Breast epithelium (tissue), 3 donors: ENCODE data around the gene RAMP1.

Experiments
- POLR2A ChIP-seq: fragments of 450-650 bp; IDR thresholded peaks from one replicate; pipeline ENCODE4 v1.6.1; 2016; ENCODE audit warnings: antibody characterized with exemption, mild to moderate bottlenecking, moderate library complexity
- TF ChIP-seq, protein P1 (sequence below), 3 donors: fragments of 450-650 bp; IDR thresholded peaks; one replicate each; pipeline ENCODE4 v1.5.1; 2016 to 2017; ENCODE audit warnings: antibody characterized with exemption in 3 of 3, mild to moderate bottlenecking in 3 of 3, moderate library complexity in 3 of 3

DNA sequence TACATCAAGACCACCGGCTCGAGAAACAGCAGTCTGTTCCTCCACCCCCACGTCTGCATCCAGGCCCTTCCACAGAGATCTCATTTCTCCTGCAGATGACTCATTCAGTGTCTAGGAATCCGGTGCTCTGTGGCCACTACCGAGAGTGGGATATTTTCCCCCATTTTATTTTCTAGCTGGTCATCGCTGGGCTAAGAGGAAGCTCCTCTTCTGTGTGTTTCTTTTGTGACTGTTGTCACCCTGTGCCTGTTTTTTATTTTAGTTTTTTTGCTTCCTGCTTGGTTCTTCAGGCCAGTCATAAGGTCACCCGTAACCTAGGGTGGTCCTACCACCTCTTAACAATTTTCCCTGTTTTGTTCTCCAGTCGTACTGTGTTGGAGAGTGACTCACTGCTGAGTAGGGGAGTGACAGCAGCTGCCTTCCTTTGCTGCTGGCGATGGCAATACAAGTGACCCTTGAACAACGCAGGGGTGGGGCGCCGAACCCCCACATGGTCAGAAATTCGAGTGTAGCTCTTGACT lies 6.7 kb downstream of the RAMP1 start:
- TF ChIP-seq POLR2A = no peak
- TF ChIP-seq, protein P1, sequence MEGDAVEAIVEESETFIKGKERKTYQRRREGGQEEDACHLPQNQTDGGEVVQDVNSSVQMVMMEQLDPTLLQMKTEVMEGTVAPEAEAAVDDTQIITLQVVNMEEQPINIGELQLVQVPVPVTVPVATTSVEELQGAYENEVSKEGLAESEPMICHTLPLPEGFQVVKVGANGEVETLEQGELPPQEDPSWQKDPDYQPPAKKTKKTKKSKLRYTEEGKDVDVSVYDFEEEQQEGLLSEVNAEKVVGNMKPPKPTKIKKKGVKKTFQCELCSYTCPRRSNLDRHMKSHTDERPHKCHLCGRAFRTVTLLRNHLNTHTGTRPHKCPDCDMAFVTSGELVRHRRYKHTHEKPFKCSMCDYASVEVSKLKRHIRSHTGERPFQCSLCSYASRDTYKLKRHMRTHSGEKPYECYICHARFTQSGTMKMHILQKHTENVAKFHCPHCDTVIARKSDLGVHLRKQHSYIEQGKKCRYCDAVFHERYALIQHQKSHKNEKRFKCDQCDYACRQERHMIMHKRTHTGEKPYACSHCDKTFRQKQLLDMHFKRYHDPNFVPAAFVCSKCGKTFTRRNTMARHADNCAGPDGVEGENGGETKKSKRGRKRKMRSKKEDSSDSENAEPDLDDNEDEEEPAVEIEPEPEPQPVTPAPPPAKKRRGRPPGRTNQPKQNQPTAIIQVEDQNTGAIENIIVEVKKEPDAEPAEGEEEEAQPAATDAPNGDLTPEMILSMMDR (IDR thresholded peaks at IDR 0.05) = no peak
